Sigmoid colon (tissue), 7 donors: ENCODE data around the gene CDC42BPA. TPM values are rescaled to one million over a fixed set of nuclear protein-coding genes. Genes with fewer than 3 reads are reported as not detected.
"Not testable (repeated sequence)": the region's sequence is repeated elsewhere in the genome, so short reads cannot be mapped to it uniquely, and the experiment has no call there.

Experiments
- DNase-seq: peaks from one replicate; pipeline ENCODE4 v3.0.0-alpha.2; 2019
- H3K27ac ChIP-seq, 4 donors: fragments of 200-600 bp; sonication (generic); one replicate each; pipeline ENCODE4 v1.5.1; 2016 to 2019; ENCODE audit warnings: mild to moderate bottlenecking in 1 of 4
- H3K27me3 ChIP-seq, 3 donors: fragments of 200-600 bp; sonication (generic); one replicate each; pipeline ENCODE4 v1.5.1; 2019; ENCODE audit warnings: mild to moderate bottlenecking in 1 of 3
- H3K36me3 ChIP-seq, 4 donors: fragments of 200-600 bp; sonication (generic); one replicate each; pipeline ENCODE4 v1.5.1; 2016 to 2019
- H3K4me1 ChIP-seq, 4 donors: fragments of 200-600 bp; sonication (generic); one replicate each; pipeline ENCODE4 v1.5.1; 2017 to 2019
- H3K4me3 ChIP-seq, 4 donors: fragments of 200-600 bp; sonication (generic); one replicate each; pipeline ENCODE4 v1.5.1; 2017 to 2019; ENCODE audit warnings: mild to moderate bottlenecking in 2 of 4, moderate library complexity in 1 of 4
- H3K9me3 ChIP-seq, 4 donors: fragments of 200-600 bp in 3 of 4; sonication (generic) in 3 of 4; one replicate each; pipeline versions ENCODE4 v1.5.1 to v1.6.1; 2013 to 2019
- EP300 ChIP-seq, 4 donors: sonication (generic); formaldehyde crosslinking; IDR thresholded peaks; one replicate each; pipeline ENCODE4 v1.6.1; 2017; ENCODE audit warnings: antibody characterized with exemption in 4 of 4
- POLR2A ChIP-seq, 2 donors: fragments of 450-650 bp; IDR thresholded peaks; one replicate each; pipeline ENCODE4 v1.6.1; 2016; ENCODE audit warnings: antibody characterized with exemption in 2 of 2, mild to moderate bottlenecking in 2 of 2, moderate library complexity in 2 of 2
- POLR2AphosphoS5 ChIP-seq, 4 donors: sonication (generic); formaldehyde crosslinking; IDR thresholded peaks; one replicate each; pipeline ENCODE4 v1.6.1; 2017; ENCODE audit warnings: antibody characterized with exemption in 4 of 4
- WGBS, 2 donors: extraction: QIAGEN DNeasy Blood & Tissue Kit; methylation state at CpG; one replicate each; pipeline ENCODE4 v1.1.7; 2013; 5-methylcytosine and 5-hydroxymethylcytosine counted together
- intact Hi-C: fragments of 100-400 bp; cut with DNase I; formaldehyde crosslinking; loops from one replicate; pipeline ENCODE4 v1.15.1; 2023
- polyA plus RNA-seq, 3 donors: library from polyadenylated mRNA; stranded (reverse); fragments of 200-250 nt; gene quantifications; one replicate each; pipeline ENCODE4 v1.2.3, GENCODE V29; 2013
- total RNA-seq, 4 donors: library from RNA; depleted of rRNA; stranded (reverse); fragments of >200 nt; gene quantifications; one replicate each; pipeline ENCODE4 v1.1.0, GENCODE V29; 2016
- TF ChIP-seq, protein P1 (sequence below), 4 experiments: fragments of 450-650 bp in 3 of 4; fragments of 200-600 bp in 1 of 4; IDR thresholded peaks; one replicate each; pipeline ENCODE4 v1.5.1; 2016 to 2019; ENCODE audit warnings: antibody characterized with exemption in 4 of 4, mild to moderate bottlenecking in 3 of 4, moderate library complexity in 2 of 4
- donor health status: healthy with polysubstance abuse.
- donor health status: Bipolar disorder and iron deficiency.
- donor health status: healthy.

Gene CDC42BPA
- total and polyA plus RNA-seq, 7 donors, result 8.4 to 93.6 (median 60.8) TPM

DNA sequence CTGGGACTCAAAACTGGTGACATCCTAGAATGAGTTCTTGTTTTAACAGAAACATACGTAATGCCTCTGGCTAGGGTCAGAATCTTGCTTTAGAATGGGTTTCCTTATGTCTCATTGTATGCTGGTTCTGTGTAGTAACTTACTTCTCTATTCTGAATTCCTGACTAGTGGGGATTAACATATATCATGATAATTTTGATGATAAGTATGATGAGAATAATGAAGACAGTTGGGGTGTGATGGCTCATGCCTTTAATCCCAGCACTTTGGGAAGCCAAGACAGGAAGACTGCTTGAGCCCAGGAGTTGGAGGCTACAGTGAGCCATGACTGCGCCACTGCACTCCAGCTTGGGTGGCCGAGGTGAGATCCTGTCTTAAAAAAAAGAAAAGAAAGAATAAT is 31.7 kb upstream of the CDC42BPA start:
- no peak overlapping the region for H3K4me3 ChIP-seq
- H3K27me3 ChIP-seq, result no peaks in the 10 kb centered on the region
- TF ChIP-seq EP300 (IDR thresholded peaks at IDR 0.05), result no peak
- TF ChIP-seq POLR2AphosphoS5 (IDR thresholded peaks at IDR 0.05), result no peak
- TF ChIP-seq, protein P1, sequence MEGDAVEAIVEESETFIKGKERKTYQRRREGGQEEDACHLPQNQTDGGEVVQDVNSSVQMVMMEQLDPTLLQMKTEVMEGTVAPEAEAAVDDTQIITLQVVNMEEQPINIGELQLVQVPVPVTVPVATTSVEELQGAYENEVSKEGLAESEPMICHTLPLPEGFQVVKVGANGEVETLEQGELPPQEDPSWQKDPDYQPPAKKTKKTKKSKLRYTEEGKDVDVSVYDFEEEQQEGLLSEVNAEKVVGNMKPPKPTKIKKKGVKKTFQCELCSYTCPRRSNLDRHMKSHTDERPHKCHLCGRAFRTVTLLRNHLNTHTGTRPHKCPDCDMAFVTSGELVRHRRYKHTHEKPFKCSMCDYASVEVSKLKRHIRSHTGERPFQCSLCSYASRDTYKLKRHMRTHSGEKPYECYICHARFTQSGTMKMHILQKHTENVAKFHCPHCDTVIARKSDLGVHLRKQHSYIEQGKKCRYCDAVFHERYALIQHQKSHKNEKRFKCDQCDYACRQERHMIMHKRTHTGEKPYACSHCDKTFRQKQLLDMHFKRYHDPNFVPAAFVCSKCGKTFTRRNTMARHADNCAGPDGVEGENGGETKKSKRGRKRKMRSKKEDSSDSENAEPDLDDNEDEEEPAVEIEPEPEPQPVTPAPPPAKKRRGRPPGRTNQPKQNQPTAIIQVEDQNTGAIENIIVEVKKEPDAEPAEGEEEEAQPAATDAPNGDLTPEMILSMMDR (IDR thresholded peaks at IDR 0.05), result no peak
- TF ChIP-seq POLR2A (IDR thresholded peaks at IDR 0.05), result no peak
- WGBS, 2 donors, result 94 to 96% methylated on average over 3 of the region's 3 CpGs
- no peak for DNase-seq
- no peak overlapping the region for H3K27ac ChIP-seq
- intact Hi-C loops, result no loop called here
- H3K9me3 ChIP-seq, result no peaks in the 10 kb centered on the region
- H3K36me3 ChIP-seq, result no peaks in the 10 kb centered on the region
- H3K4me1 ChIP-seq, result peaks cover 0 to 11% (median 5%) of the 10 kb centered on the region in 4 donors

GRCh38 chr1:227343727-227344551 is 25.6 kb upstream of the CDC42BPA start:
- intact Hi-C loops, result no loop called here
- Histone ChIP-seq H3K9me3 (peaks cover 0 to 4% (median 2%) of the 10 kb centered on the region in 4 donors), H3K36me3 (no peaks in the 10 kb centered on the region), H3K27ac (peak overlapping the region in 3 of 4 donors; percentile 11 to 28 (median 19)), H3K4me1 (peaks cover 0 to 13% (median 0%) of the 10 kb centered on the region in 4 donors), H3K27me3 (no peaks in the 10 kb centered on the region), H3K4me3 (no peak overlapping the region)
- WGBS, 2 donors, result 46 to 61% methylated on average over 3 of the region's 3 CpGs
- DNase-seq, result no peak
- TF ChIP-seq EP300 (IDR thresholded peaks at IDR 0.05), result no peak
- TF ChIP-seq, protein P1 (IDR thresholded peaks at IDR 0.05), result no peak
- TF ChIP-seq POLR2A (IDR thresholded peaks at IDR 0.05), result no peak
- TF ChIP-seq POLR2AphosphoS5 (IDR thresholded peaks at IDR 0.05), result peak in 2 of 4 donors; percentile 5 to 32

GRCh38 chr1:227343206-227343605 is 24.9 kb upstream of the CDC42BPA start:
- Histone ChIP-seq H3K4me3 (no peak overlapping the region), H3K4me1 (peaks cover 0 to 13% (median 0%) of the 10 kb centered on the region in 4 donors), H3K9me3 (peaks cover 0 to 4% (median 2%) of the 10 kb centered on the region in 4 donors), H3K36me3 (no peaks in the 10 kb centered on the region), H3K27ac (no peak overlapping the region), H3K27me3 (no peaks in the 10 kb centered on the region)
- intact Hi-C loops, result no loop called here
- TF ChIP-seq, protein P1 (IDR thresholded peaks at IDR 0.05), result no peak
- TF ChIP-seq POLR2A (IDR thresholded peaks at IDR 0.05) (no peak), POLR2AphosphoS5 (IDR thresholded peaks at IDR 0.05) (no peak), EP300 (IDR thresholded peaks at IDR 0.05) (no peak)
- DNase-seq, result no peak

DNA sequence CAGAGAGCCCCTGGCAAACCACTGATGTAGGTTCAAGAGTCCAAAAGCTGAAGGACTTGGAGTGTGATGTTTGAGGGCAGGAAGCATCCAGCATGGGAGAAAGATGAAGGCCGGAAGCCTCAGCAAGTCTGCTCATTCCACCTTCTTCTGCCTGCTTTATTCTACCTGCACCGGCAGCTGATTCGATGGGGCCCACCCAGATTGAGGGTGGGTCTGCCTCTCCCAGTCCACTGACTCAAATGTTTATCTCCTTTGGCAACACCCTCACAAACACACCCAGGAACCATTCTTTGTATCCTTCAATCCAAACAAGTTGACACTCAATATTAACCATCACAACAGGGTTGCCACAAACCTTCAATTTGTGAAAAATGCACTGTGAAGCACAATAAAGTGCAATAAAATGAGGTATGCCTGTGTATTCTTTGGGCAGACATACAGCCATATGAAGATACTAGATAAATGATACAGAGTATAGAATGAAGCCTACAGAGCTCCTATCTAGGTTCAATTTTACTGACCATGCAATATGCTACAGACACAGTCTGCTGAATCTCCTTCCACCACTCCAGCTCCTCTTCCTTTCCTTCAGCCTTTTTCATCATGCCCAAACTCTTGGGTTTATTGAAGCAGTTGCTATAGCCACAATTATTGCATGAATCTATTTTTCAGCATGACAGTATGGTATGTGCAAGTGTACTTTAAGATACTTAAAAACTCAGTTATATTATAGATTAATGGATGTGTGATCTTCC is 24.0 kb upstream of the CDC42BPA start:
- Histone ChIP-seq H3K4me1 (peaks cover 0 to 13% (median 0%) of the 10 kb centered on the region in 4 donors), H3K27me3 (no peaks in the 10 kb centered on the region), H3K4me3 (no peak overlapping the region), H3K9me3 (peaks cover 0 to 4% (median 2%) of the 10 kb centered on the region in 4 donors), H3K27ac (no peak overlapping the region), H3K36me3 (no peaks in the 10 kb centered on the region)
- no peak for TF ChIP-seq POLR2AphosphoS5 (IDR thresholded peaks at IDR 0.05)
- DNase-seq, result no peak
- intact Hi-C loops, result no loop called here
- 90 to 96% methylated on average over 3 of the region's 3 CpGs for WGBS, 2 donors

GRCh38 chr1:227336136-227336535 is 17.8 kb upstream of the CDC42BPA start:
- H3K27me3 ChIP-seq, H3K9me3 ChIP-seq, DNase-seq, H3K4me1 ChIP-seq, intact Hi-C loops, H3K27ac ChIP-seq, H3K36me3 ChIP-seq, H3K4me3 ChIP-seq: not testable (repeated sequence)
- 77 to 92% methylated on average over 4 of the region's 4 CpGs for WGBS, 2 donors
